Stimulated activated CD4-positive, alpha-beta T cell treated with anti-CD3 and anti-CD28 coated beads, Interleukin-4, amount 100 ng/mL, for 4 hours (primary cell): ENCODE results near the gene RALGPS1.

Source experiments
- DNase-seq, 2 experiments: peaks; one replicate each; pipeline ENCODE4 v3.0.0-alpha.2; 2020

The RALGPS1 gene

GRCh38 chr9:127106466-127106855, 191.9 kb downstream of the RALGPS1 start:
- no peak for DNase-seq

- no peak for DNase-seq
Measured at GRCh38 chr9:127107171-127107928, 192.8 kb downstream of the RALGPS1 start.

GRCh38 chr9:127107929-127108876, 193.6 kb downstream of the RALGPS1 start:
- DNase-seq = no peak

- DNase-seq = no peak
Measured at GRCh38 chr9:127109212-127109711, 194.7 kb downstream of the RALGPS1 start.

GRCh38 chr9:127112056-127112455, 197.5 kb downstream of the RALGPS1 start:
- DNase-seq = no peak

- DNase-seq = no peak
Measured at GRCh38 chr9:127112735-127113161, 198.2 kb downstream of the RALGPS1 start.

- no peak for DNase-seq
Measured at GRCh38 chr9:127113191-127113972, 198.8 kb downstream of the RALGPS1 start.

GRCh38 chr9:127114606-127115005, 200.0 kb downstream of the RALGPS1 start:
- no peak for DNase-seq

- no peak for DNase-seq
Measured at GRCh38 chr9:127116088-127116726, 201.6 kb downstream of the RALGPS1 start.

- DNase-seq = no peak
Measured at GRCh38 chr9:127116957-127117356, 202.4 kb downstream of the RALGPS1 start.

- DNase-seq = no peak
Measured at GRCh38 chr9:127117801-127118200, 203.2 kb downstream of the RALGPS1 start.

- no peak for DNase-seq
Measured at GRCh38 chr9:127118597-127119319, 204.2 kb downstream of the RALGPS1 start.

GRCh38 chr9:127119320-127119709, 204.7 kb downstream of the RALGPS1 start:
- DNase-seq = no peak

- no peak for DNase-seq
Measured at GRCh38 chr9:127121628-127122175, 207.1 kb downstream of the RALGPS1 start.

- DNase-seq = no peak
Measured at GRCh38 chr9:127122176-127123063, 207.8 kb downstream of the RALGPS1 start, which contains the start of gene ANGPTL2. Gene ANGPTL2, minus strand, starts transcription at chr9:127122635. Its CDS starts 13,904 bp downstream, at chr9:127108731.

GRCh38 chr9:127123064-127123890, 208.7 kb downstream of the RALGPS1 start:
- DNase-seq = no peak

GRCh38 chr9:127124111-127124531, 209.5 kb downstream of the RALGPS1 start:
- DNase-seq = no peak

- DNase-seq = no peak
Measured at GRCh38 chr9:127124792-127125191, 210.2 kb downstream of the RALGPS1 start.

- no peak for DNase-seq
Measured at GRCh38 chr9:127126971-127127370, 212.4 kb downstream of the RALGPS1 start.
